Kidney (tissue), 14 donors: ENCODE data around the gene ALDH8A1. TPM values are rescaled to one million over a fixed set of nuclear protein-coding genes. Genes with fewer than 3 reads are reported as not detected.

Source experiments
- DNase-seq, 5 donors: peaks; one replicate each; pipeline ENCODE4 v3.0.0-alpha.2; 2013 to 2020
- FAIRE-seq: peaks from 2 replicates; lab custom pipeline; 2012; peaks lifted over from hg19 to GRCh38; lab: Jason Lieb, UNC
- H3K27ac ChIP-seq, 2 donors: one replicate each; pipeline ENCODE4 v1.7.0; 2013; ENCODE audit warnings: low read depth in 2 of 2, low read length in 2 of 2, inconsistent platforms in 1 of 2
- H3K27me3 ChIP-seq: one replicate; pipeline ENCODE4 v1.7.1; 2013; ENCODE audit warnings: low read length, inconsistent platforms; ENCODE audit not compliant: control insufficient read depth, insufficient read depth
- H3K36me3 ChIP-seq, 3 donors: one replicate each; pipeline versions ENCODE4 v1.7.0 to v1.7.1; 2013; ENCODE audit warnings: low read length in 3 of 3, control low read depth in 1 of 3, inconsistent platforms in 1 of 3; ENCODE audit not compliant: insufficient read depth in 3 of 3, control insufficient read depth in 2 of 3
- H3K4me1 ChIP-seq, 3 donors: one replicate each; pipeline versions ENCODE4 v1.7.0 to v1.7.1; 2013; ENCODE audit warnings: low read length in 3 of 3, inconsistent platforms in 1 of 3, low read depth in 1 of 3; ENCODE audit not compliant: control insufficient read depth in 2 of 3, insufficient read depth in 2 of 3
- H3K4me3 ChIP-seq, 3 donors: one replicate each; pipeline versions ENCODE4 v1.7.0 to v1.8.1; 2013; ENCODE audit warnings: low read length in 3 of 3, control low read depth in 1 of 3, inconsistent platforms in 1 of 3
- H3K9ac ChIP-seq, 3 donors: one replicate each; pipeline versions ENCODE4 v1.7.0 to v1.7.1; 2013; ENCODE audit warnings: low read length in 3 of 3, control low read depth in 1 of 3, inconsistent platforms in 1 of 3
- H3K9me3 ChIP-seq, 3 donors: one replicate each; pipeline versions ENCODE4 v1.7.0 to v1.7.1; 2013; ENCODE audit warnings: low read length in 3 of 3, control low read depth in 1 of 3, inconsistent platforms in 1 of 3; ENCODE audit not compliant: control insufficient read depth in 2 of 3, insufficient read depth in 1 of 3
- CTCF ChIP-seq: IDR thresholded peaks from 3 replicates; pipeline ENCODE4 v1.5.1; 2012; ENCODE audit warnings: mild to moderate bottlenecking, moderate library complexity, borderline replicate concordance; ENCODE audit not compliant: insufficient read depth; ENCODE audit errors: extremely low read depth
- intact Hi-C: fragments of 100-400 bp; cut with DNase I; formaldehyde crosslinking; loops from one replicate; pipeline ENCODE4 v1.11.1; 2022
- polyA plus RNA-seq: library from polyadenylated mRNA; stranded (reverse); fragments of 350-450 nt; fragmentation: Illumina TruSeq; extraction: RNeasy Lipid Tissue Mini Kit (QIAGEN cat#74804); gene quantifications from one replicate; pipeline ENCODE4 v1.2.3, GENCODE V29; 2014; ENCODE audit warnings: low read depth, low replicate concordance; ENCODE audit not compliant: insufficient read depth
- total RNA-seq: library from RNA; stranded (reverse); fragmentation: NEBNext Ultra II Directional; extraction: Animal tissue kit (Norgen Biotek cat#: 25700); gene quantifications from one replicate; pipeline ENCODE4 v1.2.1, GENCODE V29; 2021
- donor health status: control.
- donor health status: control.
- donor health status: control.
- donor health status: control.
- donor health status: control.
- donor health status: DM: yes; HTN: yes; CAD: no.
- donor health status: Normal renal cell carcinoma (clear cell type).

Gene ALDH8A1
- total and polyA plus RNA-seq, 2 donors from 2014 or later, result 11.2 to 56.7 TPM

GRCh38 chr6:134896910-134897309 lies 53.0 kb downstream of the ALDH8A1 start:
- no peak for DNase-seq
- no peak overlapping the region for H3K4me3 ChIP-seq
- H3K36me3 ChIP-seq, result no peaks in the 10 kb centered on the region
- no peaks in the 10 kb centered on the region for H3K27me3 ChIP-seq
- TF ChIP-seq CTCF, result no peak
- intact Hi-C loops, result no loop called here
- FAIRE-seq, result no peak
- no peak overlapping the region for H3K27ac ChIP-seq
- H3K4me1 ChIP-seq, result no peaks in the 10 kb centered on the region
- no peaks in the 10 kb centered on the region for H3K9me3 ChIP-seq
- no peak overlapping the region for H3K9ac ChIP-seq

GRCh38 chr6:134894800-134895199 lies 55.1 kb downstream of the ALDH8A1 start:
- Histone ChIP-seq H3K27me3 (no peaks in the 10 kb centered on the region), H3K9ac (no peak overlapping the region), H3K36me3 (no peaks in the 10 kb centered on the region), H3K9me3 (no peaks in the 10 kb centered on the region), H3K4me1 (no peaks in the 10 kb centered on the region), H3K4me3 (no peak overlapping the region), H3K27ac (no peak overlapping the region)
- intact Hi-C loops, result no loop called here
- DNase-seq, result no peak
- FAIRE-seq, result no peak
- TF ChIP-seq CTCF, result no peak

DNA sequence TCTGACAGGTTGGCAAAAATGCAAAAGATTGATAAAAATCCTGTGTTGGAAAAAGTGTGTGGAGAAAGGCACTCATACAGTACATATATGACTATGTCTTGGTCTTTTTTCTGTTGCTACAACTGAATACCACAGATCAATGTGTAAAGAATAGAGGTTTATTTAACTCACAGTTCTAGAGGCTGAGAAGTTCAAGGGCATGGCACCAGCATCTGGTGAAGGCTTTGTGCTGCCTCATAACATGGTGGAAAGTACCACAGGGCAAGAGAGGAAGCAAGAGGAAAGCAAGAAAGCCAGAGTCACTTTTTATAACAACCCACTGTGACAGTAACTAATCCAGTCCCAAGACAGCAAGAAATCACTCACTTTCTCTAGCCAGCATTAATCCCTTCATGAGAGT lies 57.5 kb downstream of the ALDH8A1 start:
- H3K27me3 ChIP-seq, result no peaks in the 10 kb centered on the region
- DNase-seq (no peak), FAIRE-seq (no peak)
- no peaks in the 10 kb centered on the region for H3K9me3 ChIP-seq
- H3K27ac ChIP-seq, result no peak overlapping the region
- H3K36me3 ChIP-seq, result no peaks in the 10 kb centered on the region
- H3K4me1 ChIP-seq, result no peaks in the 10 kb centered on the region
- no peak overlapping the region for H3K9ac ChIP-seq
- H3K4me3 ChIP-seq, result no peak overlapping the region
- no peak for TF ChIP-seq CTCF
- intact Hi-C loops, result no loop called here

- H3K4me1 ChIP-seq, result no peaks in the 10 kb centered on the region
- no peak overlapping the region for H3K9ac ChIP-seq
- DNase-seq (no peak), FAIRE-seq (no peak)
- no peaks in the 10 kb centered on the region for H3K27me3 ChIP-seq
- no peak for TF ChIP-seq CTCF
- no peak overlapping the region for H3K4me3 ChIP-seq
- no peaks in the 10 kb centered on the region for H3K9me3 ChIP-seq
- intact Hi-C loops, result no loop called here
- H3K36me3 ChIP-seq, result no peaks in the 10 kb centered on the region
- no peak overlapping the region for H3K27ac ChIP-seq
These were observed 58.3 kb downstream of the ALDH8A1 start for GRCh38 chr6:134891633-134892032.
